SK-N-MC (cell line): Measurements from ENCODE around the gene ZNF436.

Source experiments
- EZH2 ChIP-seq: fragments of 200-600 bp; sonication (generic); IDR thresholded peaks from one replicate; pipeline ENCODE4 v1.6.1; 2017; ENCODE audit warnings: antibody characterized with exemption
- POLR2AphosphoS5 ChIP-seq: IDR thresholded peaks from 2 replicates; pipeline ENCODE4 v1.6.1; 2012; ENCODE audit warnings: mild to moderate bottlenecking, low read depth, low read length, borderline replicate concordance

DNA sequence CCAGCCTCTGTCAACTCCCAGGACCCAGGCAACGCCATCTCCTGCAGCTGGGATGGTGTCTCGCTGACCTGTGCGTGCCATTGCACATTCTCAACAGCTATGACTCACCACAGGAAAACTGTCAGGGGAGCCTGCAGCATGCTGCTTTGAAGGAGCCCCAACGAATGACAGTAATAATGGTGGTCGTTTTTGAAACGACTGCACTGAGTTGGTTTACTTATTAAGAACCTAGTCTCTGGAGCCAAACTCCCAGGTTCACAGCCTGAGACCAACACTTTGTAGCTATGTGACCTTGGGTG lies 33.4 kb upstream of the ZNF436 start:
- TF ChIP-seq POLR2AphosphoS5 (no peak), EZH2 (no peak)
